Epidermal melanocyte (primary cell): ENCODE results near the gene CCDC85B.
"Not testable (repeated sequence)": the region's sequence is repeated elsewhere in the genome, so short reads cannot be mapped to it uniquely, and the experiment has no call there.

Experiments
- DNase-seq: peaks from one replicate; pipeline ENCODE4 v3.0.0; 2011; ENCODE audit warnings: low spot score; ENCODE audit not compliant: insufficient read length

Gene CCDC85B

GRCh38 chr11:65890324-65891218 lies at the start of gene CCDC85B:
Gene CCDC85B (plus strand): TSS chr11:65890673. CDS start chr11:65890784, 111 bp downstream.
- DNase-seq = peak; percentile 94

GRCh38 chr11:65842144-65842543 lies 48.3 kb upstream of the CCDC85B start:
- no peak for DNase-seq

- no peak for DNase-seq
Observed at GRCh38 chr11:65843811-65844210, 46.7 kb upstream of the CCDC85B start.

GRCh38 chr11:65844231-65844872 lies 46.1 kb upstream of the CCDC85B start:
- no peak for DNase-seq

- no peak for DNase-seq
Observed at GRCh38 chr11:65847746-65848145, 42.7 kb upstream of the CCDC85B start.

- DNase-seq = not testable (repeated sequence)
Observed at GRCh38 chr11:65848693-65849092, 41.8 kb upstream of the CCDC85B start.

- DNase-seq = no peak
Observed at GRCh38 chr11:65849366-65849765, 41.1 kb upstream of the CCDC85B start.

- DNase-seq = no peak
Observed at GRCh38 chr11:65849771-65850216, 40.7 kb upstream of the CCDC85B start.

- DNase-seq = no peak
Observed at GRCh38 chr11:65850217-65851082, 40.0 kb upstream of the CCDC85B start.

GRCh38 chr11:65851083-65851579 lies 39.3 kb upstream of the CCDC85B start:
- DNase-seq = no peak

GRCh38 chr11:65851811-65852507 lies 38.5 kb upstream of the CCDC85B start:
- no peak for DNase-seq

GRCh38 chr11:65852508-65853245 lies 37.8 kb upstream of the CCDC85B start:
- no peak for DNase-seq

- no peak for DNase-seq
Observed at GRCh38 chr11:65853246-65853979, 37.1 kb upstream of the CCDC85B start.

- DNase-seq = no peak
Observed at GRCh38 chr11:65854161-65854592, 36.3 kb upstream of the CCDC85B start.

GRCh38 chr11:65854852-65855837 lies 35.3 kb upstream of the CCDC85B start:
- DNase-seq = no peak

GRCh38 chr11:65855927-65856363 lies 34.5 kb upstream of the CCDC85B start:
- DNase-seq = no peak

- peak; percentile 66 for DNase-seq
Observed at GRCh38 chr11:65856689-65857499, 33.6 kb upstream of the CCDC85B start.
